DOHH2 (cell line): ENCODE measurements around the gene KAT6B.

ENCODE experiments used
- EZH2phosphoT487 ChIP-seq: fragments of 200-600 bp; sonication (generic); IDR thresholded peaks from 2 replicates; pipeline ENCODE4 v1.6.1; 2017; ENCODE audit warnings: borderline replicate concordance, mild to moderate bottlenecking, antibody characterized with exemption, low read length, moderate library complexity, mixed read lengths
- TF ChIP-seq, protein P1 (sequence below): fragments of 200-600 bp; sonication (generic); IDR thresholded peaks from one replicate; pipeline ENCODE4 v1.5.1; 2014; ENCODE audit warnings: antibody characterized with exemption, mild to moderate bottlenecking, low read depth, low read length; ENCODE audit not compliant: poor library complexity, severe bottlenecking

DNA sequence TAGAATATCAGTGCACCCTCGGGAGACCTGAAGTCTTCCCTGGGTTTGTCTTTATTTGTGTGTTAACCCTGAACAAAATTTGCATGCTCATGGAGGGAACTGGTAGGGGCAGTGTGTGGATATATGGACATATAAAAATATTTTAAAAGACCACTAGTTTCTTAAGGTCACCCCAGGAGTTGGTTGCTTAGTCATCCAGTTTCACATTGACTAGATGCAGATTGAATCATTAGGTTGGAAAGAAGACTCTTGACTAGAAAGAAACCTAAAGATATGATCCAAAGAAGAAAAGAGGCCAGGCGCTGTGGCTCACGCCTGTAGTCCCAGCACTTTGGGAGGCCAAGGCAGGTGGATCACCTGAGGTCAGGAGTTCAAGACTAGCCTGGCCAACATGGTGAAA is 137.1 kb downstream of the KAT6B start:
- TF ChIP-seq, protein P1, sequence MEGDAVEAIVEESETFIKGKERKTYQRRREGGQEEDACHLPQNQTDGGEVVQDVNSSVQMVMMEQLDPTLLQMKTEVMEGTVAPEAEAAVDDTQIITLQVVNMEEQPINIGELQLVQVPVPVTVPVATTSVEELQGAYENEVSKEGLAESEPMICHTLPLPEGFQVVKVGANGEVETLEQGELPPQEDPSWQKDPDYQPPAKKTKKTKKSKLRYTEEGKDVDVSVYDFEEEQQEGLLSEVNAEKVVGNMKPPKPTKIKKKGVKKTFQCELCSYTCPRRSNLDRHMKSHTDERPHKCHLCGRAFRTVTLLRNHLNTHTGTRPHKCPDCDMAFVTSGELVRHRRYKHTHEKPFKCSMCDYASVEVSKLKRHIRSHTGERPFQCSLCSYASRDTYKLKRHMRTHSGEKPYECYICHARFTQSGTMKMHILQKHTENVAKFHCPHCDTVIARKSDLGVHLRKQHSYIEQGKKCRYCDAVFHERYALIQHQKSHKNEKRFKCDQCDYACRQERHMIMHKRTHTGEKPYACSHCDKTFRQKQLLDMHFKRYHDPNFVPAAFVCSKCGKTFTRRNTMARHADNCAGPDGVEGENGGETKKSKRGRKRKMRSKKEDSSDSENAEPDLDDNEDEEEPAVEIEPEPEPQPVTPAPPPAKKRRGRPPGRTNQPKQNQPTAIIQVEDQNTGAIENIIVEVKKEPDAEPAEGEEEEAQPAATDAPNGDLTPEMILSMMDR, result no peak
- TF ChIP-seq EZH2phosphoT487, result no peak
